GM21367 (cell line): ENCODE data around the gene PDE4C.

Experiments
- ATAC-seq: cut with Tn5 transposase; IDR thresholded peaks from one replicate; pipeline ENCODE4 v1.9.1; 2021; ENCODE audit not compliant: unreplicated experiment

Gene PDE4C

DNA sequence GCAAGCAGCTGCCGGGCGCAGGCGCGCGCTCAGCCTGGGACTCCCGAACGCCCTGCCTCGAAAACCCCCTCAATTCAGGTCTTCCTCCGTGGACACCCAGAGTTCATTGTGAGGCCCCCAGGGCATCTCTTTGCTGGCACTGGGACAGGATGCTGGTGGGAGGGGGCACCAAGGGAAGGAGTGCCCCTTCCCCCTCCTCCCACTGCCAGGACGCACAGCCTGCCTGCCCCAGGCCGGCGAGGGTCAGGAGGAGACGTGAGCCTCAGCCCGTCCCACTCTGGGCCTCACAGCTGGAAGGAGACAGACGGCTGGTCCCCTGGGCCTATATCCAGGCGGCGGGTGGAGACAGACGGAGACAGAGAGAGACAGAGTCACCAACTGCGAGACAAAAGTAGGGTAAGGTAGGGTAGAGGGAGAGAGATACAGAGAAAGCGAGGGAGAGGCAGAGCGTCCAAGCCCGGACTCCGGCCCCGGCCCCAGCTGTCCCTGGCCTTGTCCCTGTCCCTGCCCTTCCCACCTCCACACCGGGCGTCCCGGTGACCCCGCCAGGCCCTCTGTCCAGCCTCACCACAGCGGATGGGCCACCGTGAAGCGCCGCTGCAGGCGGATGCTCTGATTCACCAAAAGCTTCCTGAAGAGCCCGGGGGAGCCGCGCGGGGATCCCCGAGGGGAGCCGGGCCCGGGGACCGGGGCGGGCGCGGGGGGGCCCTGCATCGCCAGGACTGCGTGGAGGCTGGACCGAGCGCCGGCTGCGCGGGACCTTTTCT, at the start of gene PDE4C:
Gene PDE4C (minus strand): TSS at position 737 of the 767 bp plus-strand sequence. CDS start 23 bp downstream, at position 714.
- ATAC-seq = no peak

- ATAC-seq = no peak
Observed at GRCh38 chr19:18274781-18275356, 48.6 kb upstream of the PDE4C start.

DNA sequence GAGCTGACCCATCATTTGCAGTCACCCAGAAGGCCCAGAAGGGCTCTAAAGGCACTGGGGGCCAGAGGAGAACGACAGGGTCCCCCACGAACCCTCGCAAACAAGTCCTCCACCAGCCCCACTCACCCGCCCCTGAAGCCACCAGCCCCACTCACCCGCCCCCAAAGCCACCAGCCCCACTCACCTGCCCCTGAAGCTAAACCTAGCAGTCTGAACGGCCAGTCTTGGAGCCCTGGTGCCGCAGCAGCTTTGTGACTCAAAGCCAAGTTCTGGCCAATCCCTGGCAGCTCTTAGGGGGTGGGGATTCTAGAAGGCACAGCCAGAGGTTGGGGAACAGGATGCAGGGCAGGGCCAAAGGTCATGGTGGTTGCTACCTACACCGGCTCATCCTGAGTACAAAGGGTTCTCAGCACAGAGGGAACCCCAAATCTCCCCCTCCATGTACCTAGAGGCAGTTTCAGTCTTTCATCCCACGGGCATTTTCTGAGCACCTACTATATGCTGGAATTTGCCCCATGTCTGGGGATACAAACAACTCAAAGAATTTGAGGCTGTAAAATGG, 48.1 kb upstream of the PDE4C start, which contains the start of gene IQCN:
Gene IQCN (minus strand): TSS at position 234 of the 562 bp plus-strand sequence. CDS start 4,974 bp downstream, outside the sequence.
- no peak for ATAC-seq

DNA sequence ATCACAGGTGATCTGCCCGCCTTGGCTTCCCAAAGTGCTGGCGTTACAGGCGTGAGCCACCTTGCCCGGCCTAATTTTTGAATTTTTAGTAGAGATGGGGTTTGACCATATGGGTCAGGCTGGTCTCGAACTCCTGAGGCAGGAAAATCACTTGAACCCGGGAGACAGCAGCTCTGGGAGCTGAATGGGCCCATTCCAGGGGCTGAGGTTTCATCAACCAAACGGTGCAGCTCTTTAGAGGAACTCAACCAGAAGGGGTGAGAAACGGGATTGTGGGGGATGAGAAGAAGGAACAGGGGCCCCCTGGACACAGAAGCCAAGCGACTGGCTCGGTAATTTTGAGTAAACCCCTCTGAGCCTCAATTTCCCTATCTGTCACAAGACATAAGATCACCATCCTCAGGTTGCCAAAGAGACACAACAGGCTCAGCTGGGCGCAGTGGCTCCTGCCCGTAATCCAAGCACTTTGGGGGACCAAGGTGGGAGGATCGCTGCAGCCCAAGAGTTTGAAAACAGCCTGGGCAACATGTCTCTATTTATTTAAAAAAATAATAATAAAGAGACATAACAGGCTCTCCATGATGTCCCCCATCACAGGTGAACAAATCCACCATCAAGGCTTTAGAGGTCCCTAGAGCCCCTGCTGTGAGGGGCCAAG, 47.5 kb upstream of the PDE4C start:
- ATAC-seq = no peak

GRCh38 chr19:18271433-18271841, 45.2 kb upstream of the PDE4C start:
- ATAC-seq = no peak

DNA sequence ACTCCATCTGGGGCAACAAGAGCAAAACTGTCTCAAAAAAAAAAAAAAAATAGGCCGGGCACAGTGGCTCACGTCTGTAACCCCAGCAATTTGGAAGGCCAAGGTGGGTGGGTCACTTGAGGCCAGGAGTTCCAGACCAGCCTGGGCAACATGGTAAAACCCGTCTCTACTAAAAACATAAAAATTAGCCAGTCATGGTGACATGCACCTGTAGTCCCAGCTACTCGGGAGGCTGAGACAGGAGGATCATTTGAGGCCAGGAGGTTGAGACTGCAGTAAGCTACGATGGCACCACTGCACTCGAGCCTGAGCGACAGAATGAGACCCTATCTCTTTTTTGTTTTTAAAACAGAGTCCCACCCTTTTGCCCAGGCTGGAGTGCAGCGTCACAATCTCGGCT, 44.1 kb upstream of the PDE4C start:
- no peak for ATAC-seq

- ATAC-seq = no peak
Observed at GRCh38 chr19:18269070-18269723, 43.0 kb upstream of the PDE4C start.

GRCh38 chr19:18266771-18267686, 40.8 kb upstream of the PDE4C start:
- ATAC-seq = no peak

DNA sequence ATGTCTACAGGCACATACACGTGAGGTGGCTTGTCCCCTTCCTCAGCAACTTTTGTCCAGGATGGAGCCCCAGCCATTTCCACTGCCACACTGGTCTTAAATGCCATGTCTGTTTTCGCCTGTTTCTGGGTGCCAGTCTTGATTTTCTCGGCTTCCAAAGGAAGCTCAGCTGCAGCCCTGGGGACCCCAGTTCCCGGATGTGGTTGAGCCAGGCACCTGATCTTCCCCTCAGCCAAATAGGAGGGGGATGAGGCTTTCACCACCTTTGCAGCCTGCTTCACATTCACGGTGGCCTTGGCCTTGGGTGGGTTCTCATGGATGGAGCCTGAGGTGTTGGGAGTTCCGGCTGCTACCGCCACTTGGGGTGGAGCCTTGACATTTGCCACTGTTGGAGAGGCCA, 39.3 kb upstream of the PDE4C start:
- no peak for ATAC-seq

- ATAC-seq = no peak
Observed at GRCh38 chr19:18264971-18265540, 38.8 kb upstream of the PDE4C start.

DNA sequence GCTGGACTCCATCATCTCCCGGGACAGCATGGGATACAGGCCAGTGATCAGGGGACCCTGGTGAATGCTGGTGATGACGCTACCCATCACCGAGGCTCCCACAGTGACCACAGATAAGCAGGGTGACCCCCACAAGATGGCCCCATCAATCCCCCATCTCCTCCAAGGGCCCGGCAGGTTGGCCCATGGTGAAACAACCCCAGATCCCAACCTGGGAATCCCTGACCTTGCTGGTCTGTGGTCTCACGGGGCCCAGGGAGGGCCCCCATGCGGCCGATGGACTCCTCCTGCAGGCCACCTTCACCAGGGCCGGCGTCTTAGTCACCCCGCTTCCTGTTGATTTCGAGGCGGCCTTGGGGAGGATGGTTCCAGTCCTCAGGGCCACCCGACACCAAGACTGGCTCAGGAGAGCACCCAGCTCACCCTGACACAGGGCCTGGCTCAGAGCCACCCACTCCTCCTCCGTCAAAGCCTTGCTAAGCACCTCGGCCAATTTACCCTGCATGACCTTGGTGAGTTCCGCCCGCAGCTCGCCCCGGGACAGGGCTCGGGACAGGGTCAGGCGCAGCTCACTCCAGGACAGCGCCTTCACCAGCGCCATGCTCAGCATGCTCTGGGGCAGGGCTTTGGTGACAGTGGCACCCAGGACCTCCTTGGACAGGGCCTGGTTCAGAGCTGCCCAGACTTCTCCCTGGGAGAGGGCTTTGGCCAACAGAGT, 38.1 kb upstream of the PDE4C start:
- no peak for ATAC-seq

DNA sequence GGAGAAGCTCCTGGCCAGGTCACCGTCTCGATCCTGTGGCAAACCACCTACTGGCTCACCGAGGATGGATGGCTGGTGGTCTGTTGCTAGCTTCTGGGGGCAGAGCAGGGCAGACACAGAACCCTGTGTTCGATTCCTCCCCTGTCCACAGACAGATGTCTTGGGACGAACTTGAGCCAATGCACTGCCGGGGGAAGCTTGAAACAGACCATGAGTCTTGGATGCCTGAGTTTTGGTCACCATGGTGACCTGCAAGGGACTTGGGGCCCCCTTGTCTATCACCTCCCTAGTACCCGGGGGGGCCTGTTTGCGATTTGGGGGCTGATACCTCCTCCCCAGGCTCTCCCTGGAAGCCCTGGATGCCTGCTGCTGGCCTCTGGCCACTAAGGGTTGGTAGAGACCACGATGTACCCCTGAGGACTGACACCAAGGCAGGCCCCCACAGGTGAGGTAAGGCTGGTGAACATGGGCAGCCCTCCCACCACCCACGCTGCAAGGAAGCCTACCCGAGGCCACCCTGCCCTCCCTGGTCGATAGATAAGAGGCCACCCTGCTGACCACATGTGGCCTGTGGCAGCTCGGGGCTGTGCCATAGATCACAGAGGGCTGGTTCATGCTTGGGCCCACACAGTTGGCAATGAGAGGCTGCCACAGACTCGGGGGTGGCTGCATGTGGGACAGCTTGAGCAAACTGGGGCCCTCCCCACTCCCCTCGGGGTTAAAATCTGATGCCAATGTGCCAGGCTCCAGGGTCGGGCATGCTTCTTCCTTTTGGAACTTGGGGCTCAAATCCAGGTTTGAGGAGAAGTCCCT, 37.3 kb upstream of the PDE4C start:
- no peak for ATAC-seq

GRCh38 chr19:18262917-18263316, 36.7 kb upstream of the PDE4C start:
- ATAC-seq = no peak

- no peak for ATAC-seq
Observed at GRCh38 chr19:18262144-18262543, 35.9 kb upstream of the PDE4C start.

GRCh38 chr19:18261474-18261873, 35.2 kb upstream of the PDE4C start:
- no peak for ATAC-seq

- no peak for ATAC-seq
Observed at GRCh38 chr19:18259893-18260292, 33.7 kb upstream of the PDE4C start.

DNA sequence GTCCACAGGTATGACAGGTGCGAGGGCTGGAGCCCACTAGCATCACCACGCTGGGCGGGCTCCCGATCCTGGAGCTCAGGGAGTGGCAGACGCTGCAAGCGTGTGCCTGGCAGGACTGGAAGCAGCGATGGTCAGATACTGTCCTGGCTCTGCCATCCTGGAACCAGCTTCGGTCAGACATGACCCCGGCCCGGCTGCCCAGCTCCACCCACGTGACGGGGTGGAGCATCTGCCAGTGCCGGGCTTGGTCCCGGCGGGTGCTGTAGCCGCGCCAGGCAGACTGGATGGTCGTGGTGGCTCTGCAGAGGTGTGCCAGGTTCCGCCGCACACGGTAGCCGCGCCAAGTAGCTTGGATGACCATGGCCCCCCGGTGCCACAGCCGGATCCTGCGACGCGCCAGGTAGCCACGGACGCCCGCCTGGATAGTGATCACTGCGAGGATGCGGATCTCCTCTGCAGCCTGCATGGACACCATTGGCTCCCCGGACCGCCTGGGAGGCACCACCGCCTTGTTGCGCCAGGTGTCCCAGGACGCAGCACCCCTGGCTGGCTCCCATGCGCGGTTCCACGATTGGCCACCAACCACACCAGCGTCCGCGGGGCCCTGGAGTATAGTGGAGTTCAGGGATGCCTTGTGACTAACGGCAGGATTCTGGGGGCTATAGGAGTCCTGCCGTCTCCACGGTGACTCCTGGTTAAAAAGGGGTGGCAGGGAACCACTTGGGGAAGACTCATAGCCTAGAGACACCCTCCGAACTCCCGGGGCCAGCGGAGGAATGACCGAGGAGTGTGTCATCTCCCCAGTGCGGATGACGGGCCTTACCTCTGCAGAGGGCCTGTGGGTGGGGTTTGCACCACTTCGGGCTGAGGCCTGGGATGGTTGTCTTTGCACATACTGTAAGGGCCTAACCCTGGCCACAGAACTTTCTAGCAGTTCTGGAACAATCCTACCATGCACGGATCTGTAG, 31.5 kb upstream of the PDE4C start:
- ATAC-seq = no peak
